ENCODE results near the gene DEFB115.
"Not testable (repeated sequence)": the region's sequence is repeated elsewhere in the genome, so short reads cannot be mapped to it uniquely, and the experiment has no call there.

Gene DEFB115

GRCh38 chr20:31257364-31257763, at the start of gene DEFB115:
TSS of gene DEFB115 (plus strand) at chr20:31257664. CDS start at chr20:31257664, 0 bp downstream.
- no peak for DNase-seq

- no peak for DNase-seq
Measured at GRCh38 chr20:31236953-31237352, 20.5 kb upstream of the DEFB115 start.

DNA sequence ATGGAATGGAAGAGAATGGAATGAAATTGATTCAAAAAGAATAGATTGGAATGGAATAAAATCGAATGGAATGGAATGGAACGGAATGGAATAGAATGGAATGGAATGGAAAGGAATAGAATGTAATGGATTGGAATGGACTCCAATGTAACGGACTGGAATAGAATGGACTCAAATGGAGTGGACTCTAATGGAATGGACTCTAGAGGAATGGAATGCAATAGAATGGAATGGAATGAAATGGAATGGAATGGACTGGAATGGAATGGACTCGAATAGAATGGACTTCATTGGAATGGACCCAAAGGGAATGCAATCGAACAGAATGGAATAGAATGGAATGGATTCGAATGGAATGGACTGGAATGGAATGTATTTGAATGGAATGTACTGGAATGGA, 19.7 kb upstream of the DEFB115 start:
- no peak for DNase-seq

- no peak for DNase-seq
Measured at GRCh38 chr20:31239139-31239538, 18.3 kb upstream of the DEFB115 start.

DNA sequence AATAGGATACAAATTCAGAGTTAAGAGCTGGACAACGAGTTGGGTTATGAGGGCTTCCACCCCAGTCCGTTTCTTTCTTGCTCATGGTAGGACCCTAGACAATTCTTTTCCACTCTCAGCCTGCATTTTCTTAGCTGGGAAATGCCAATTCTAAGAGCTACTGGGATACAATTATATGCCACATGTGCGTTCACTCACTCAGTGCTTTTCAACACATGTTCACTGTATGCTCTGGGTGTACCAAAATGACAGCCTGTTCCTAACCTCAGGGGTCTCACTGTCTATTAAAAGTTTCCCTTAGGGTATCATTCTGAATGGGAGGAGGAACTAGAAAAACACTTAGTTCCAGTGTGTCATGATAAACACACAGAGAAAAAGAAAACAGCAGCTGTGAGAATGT, 505 bp upstream of the DEFB115 start:
- no peak for DNase-seq

- DNase-seq = no peak
Measured at GRCh38 chr20:31260326-31260932, 3.0 kb downstream of the DEFB115 start.

- DNase-seq = no peak
Measured at GRCh38 chr20:31274441-31274840, 17.0 kb downstream of the DEFB115 start.

- no peak for DNase-seq
Measured at GRCh38 chr20:31278178-31278577, 20.7 kb downstream of the DEFB115 start.

GRCh38 chr20:31284964-31285363, 27.5 kb downstream of the DEFB115 start:
- not testable (repeated sequence) for DNase-seq

DNA sequence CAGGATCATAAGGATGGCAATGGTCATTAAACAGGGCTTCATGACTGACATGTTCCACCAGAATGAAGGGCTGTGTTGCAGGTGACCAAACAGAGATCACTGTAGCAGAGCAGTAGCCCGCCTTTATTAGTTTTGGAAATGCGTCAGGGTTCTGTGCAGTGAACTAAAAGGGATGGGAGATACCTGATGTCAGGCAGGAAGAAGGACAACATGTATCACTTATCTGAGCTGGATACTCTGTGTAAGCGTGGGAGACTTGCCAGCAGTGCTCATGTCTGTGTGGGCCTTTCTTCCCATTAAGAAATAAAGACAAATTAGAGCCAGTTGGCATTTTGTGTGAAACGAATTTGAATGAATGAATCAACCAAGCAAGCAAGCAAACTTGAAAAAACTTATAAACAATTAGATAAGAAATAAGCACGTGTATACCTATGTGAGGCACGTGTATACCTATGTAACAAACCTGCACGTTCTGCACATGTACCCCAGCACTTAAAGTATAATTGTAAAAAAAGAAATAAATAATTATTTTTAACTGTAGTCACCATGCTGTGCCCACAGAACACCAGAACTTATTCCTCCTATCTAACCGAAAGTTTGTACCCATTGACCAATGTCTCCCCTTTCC, 51.2 kb downstream of the DEFB115 start, which contains the start of gene DEFB116:
Gene DEFB116 (minus strand): TSS at position 51 of the 628 bp plus-strand sequence. CDS start 0 bp downstream, at position 51.
- no peak for DNase-seq

Measured in SIG-M5 (cell line).